Stimulated activated CD4-positive, alpha-beta T cell treated with anti-CD3 and anti-CD28 coated beads, Interleukin-15, amount 100 ng/mL, for 1 hour (primary cell): ENCODE measurements around the gene KRT7.

Experiments used
- DNase-seq, 2 donors: peaks; one replicate each; pipeline ENCODE4 v3.0.0-alpha.2; 2020; ENCODE audit warnings: low read depth in 1 of 2, low spot score in 1 of 2

KRT7 gene

GRCh38 chr12:52211716-52212585 is 21.1 kb upstream of the KRT7 start:
- DNase-seq: no peak

DNA sequence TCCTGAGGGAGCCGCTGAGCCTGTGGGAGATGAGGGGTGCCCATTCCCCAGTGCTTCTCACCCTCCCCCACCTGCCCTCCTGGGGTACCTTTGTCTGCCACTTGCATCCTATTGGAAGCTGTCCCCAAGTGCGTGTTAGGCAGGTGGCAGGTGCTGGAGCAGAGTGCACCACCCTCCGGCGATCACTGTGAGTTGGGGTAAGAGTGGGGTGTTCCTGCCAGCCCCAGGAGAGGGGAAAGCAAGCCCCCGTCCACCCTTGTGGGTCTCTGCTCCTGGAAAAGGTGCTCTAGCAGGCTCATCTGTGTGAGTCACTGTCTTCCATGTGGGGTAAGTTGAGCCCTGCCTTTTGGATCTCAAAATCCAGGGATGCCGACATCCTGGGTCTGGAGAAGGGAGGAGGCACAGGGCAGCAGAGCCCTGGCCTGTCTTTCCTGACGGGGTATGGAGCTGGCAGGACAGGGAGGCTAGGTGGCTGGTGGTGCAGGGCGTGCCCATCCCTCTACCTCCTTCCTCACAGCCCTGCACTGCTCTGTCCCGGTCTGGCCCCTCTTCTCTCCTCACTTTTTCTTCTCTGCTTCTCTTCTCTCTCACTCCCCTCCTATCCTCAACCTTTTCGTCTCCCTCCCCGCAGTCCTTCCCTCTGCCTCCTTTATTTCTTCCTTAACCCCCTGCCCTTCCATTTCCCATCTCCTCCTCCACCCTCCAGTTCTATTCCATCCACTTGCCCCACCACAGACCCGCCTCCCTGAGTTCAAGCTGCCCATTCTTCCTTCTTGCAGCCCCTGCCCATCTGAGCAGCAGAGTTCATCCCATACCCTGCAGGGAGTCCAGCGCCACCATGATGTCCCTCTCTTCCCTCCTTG is 20.1 kb upstream of the KRT7 start:
- DNase-seq: no peak

DNA sequence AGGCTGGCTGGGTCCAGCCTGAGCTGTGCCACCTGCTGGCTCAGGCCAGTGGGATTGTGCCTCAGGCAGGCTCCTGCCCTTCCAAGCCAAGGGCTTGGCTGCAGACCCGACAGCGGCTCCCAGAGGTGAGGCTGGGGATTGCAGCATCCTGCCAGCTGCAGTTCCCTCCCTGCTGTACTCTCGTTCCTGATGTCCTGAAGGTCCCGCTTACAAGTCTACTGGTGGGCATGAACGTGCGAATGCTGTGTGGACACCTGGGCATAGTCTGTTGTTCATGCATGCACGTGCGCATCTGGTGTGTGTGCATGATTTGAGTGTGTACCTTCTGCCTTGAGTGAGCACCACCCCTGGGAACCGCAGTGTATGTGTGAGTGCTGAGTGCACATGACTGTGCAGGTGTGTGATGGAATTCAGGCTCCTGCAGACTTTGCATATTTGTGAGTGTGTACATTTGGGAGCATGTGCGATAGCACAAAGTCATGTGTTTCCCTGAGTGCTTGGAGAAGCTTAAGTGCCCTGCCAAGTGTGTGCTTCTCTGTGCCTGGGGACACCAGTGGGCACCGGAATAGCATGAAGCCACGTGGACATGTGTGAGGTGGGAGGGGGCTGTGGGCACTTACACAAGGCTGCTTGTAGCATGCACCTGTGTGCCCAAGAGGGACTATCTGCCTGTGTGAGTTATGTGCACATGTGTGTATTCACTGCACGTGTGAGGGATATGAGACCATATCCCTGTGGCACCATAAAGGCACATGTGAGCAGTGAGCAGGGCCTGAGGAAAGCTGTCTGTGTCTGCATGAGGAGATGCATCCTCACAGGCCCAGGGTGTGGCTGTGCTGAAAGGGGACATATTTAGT is 19.3 kb upstream of the KRT7 start:
- DNase-seq: peak in 1 of 2 donors; percentile 30

DNA sequence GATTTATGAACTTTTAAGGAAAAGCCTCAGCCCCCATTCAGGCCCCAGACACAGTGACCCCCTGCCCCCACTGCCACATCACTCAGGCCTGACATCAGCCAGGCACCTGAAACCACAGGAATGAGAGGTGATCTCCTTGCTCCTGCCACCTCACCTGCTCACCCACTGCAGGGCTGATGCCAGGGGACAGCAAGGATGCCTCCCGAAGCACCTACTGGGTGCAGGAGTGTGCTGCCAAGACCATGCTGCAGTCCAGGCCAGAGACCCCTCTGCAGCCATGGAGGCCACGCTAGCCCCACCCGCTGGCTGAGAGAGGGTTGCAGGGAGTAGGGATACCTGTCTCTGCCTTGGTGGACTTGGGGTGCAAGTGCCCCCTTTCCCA is 18.6 kb upstream of the KRT7 start:
- no peak for DNase-seq

DNA sequence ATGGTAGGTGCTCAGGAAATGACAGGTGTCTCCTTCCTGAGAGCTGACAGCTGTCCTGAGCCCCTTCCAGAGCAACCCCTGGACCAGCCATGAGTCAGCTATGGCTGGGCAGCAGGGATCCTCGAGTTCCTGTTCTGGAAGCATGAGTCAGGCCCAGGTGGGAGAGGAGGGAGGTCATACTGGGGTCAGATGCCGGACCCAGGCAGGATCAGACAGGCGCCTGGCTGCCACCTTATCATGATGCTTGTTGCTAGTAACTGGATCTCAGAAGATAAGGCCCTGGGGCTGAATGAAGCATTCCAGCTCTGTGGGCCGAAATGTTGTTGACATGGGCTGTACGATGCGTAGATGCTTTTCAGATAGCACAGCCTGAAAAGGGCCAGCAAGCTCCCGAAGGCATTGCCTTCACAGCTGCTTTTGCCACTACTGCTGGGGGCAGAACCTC is 17.4 kb upstream of the KRT7 start:
- no peak for DNase-seq

DNA sequence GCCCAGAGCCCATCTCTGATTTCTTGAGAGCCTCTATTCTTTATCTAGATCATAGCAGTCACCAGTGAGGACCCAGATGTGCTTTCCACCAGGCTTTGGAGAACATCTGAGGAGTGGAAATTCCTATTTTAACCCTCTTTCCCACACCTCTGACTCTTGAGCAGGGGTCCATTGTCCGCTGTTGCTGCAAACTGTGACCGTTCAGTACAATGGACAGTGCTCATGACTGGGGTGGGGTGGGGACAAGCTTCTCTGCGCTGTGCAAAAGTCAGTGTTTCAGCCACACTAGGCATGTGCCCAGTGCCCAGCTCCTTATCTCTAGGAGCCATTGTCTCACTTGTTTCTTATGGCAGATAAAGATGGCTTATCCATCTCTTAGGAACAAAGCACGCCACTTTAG is 16.9 kb upstream of the KRT7 start:
- no peak for DNase-seq

DNA sequence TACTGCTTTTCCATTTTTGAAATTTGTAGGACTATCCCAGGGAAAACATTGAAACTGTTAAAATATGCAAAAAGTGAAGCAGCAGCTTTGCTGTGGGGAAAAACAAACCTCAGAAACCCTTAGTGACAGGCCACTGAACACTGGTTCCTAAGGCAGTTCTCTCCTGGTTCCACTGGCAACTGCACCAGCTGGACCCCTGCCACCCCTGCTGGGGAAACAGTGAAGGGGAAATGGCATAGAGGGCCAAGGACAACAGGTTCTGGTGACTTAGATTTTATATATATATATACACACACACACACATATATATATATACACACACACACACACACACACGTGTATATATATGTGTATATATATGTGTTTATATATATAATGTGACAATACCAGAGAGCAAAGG is 16.2 kb upstream of the KRT7 start:
- DNase-seq: no peak

GRCh38 chr12:52217223-52217622 is 15.8 kb upstream of the KRT7 start:
- no peak for DNase-seq

- DNase-seq: no peak
Measured at GRCh38 chr12:52218001-52218400, 15.0 kb upstream of the KRT7 start.

DNA sequence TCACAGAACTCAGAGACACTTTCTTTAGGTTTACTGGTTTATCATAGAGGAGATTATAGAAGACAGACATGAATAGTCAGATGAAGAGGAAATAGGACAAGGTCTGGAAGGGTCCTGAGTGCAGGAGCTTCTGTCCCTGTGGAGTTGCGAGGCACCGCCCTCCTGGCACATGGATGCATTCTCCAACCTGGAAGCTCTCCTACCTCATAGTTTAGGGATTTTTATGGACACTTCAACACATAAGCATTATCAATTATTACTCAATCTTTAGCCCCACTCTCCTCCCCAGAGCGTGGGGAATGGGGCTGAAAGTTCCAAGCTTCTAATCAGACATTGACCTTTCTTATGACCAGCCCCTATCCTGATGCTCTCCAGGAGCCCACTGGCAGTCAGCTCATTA is 12.6 kb upstream of the KRT7 start:
- no peak for DNase-seq

GRCh38 chr12:52221070-52221781 is 11.8 kb upstream of the KRT7 start:
- no peak for DNase-seq

GRCh38 chr12:52221912-52222457 is 11.1 kb upstream of the KRT7 start:
- peak in 1 of 2 donors; percentile 45 for DNase-seq

DNA sequence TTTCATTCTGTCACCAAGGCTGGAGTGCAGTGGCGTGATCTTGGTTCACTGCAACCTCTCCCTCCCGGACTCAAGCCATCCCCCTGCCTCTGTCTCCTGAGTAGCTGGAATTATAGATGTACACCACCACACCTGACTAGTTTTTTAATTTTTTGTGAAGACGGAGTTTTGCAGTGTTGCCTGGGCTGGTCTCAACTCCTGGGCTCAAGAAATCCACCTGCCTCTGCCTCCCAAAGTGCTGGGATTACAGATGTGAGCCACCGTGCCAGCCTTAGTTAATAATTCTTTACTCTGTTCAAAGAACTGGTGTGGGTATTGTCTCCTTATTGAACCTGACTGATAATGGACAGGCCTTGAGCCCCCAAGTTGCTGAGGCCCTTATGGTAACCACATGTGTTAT is 10.4 kb upstream of the KRT7 start:
- DNase-seq: no peak

- DNase-seq: no peak
Measured at GRCh38 chr12:52223406-52224039, 9.5 kb upstream of the KRT7 start.

- DNase-seq: no peak
Measured at GRCh38 chr12:52224151-52224550, 8.9 kb upstream of the KRT7 start.

- DNase-seq: no peak
Measured at GRCh38 chr12:52225752-52226151, 7.3 kb upstream of the KRT7 start.

DNA sequence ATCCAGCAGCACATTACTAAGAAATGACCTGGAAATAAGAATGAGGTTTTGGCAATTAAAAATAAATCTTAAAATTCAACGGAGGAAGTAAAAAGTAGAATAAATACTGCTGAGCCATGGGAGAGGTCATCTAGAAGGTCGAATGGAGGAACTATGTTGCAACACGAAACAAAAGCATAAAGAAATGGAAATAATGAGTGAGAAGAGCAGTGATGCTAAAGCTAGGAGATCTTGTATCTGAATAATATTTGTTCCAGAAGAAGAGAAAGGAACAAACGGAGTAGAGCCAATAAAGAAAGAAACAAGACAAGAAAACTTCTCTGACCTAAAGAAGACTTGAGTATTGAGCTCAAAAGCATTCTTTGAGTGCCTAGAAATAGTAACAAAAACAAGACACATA is 6.6 kb upstream of the KRT7 start:
- DNase-seq: no peak

DNA sequence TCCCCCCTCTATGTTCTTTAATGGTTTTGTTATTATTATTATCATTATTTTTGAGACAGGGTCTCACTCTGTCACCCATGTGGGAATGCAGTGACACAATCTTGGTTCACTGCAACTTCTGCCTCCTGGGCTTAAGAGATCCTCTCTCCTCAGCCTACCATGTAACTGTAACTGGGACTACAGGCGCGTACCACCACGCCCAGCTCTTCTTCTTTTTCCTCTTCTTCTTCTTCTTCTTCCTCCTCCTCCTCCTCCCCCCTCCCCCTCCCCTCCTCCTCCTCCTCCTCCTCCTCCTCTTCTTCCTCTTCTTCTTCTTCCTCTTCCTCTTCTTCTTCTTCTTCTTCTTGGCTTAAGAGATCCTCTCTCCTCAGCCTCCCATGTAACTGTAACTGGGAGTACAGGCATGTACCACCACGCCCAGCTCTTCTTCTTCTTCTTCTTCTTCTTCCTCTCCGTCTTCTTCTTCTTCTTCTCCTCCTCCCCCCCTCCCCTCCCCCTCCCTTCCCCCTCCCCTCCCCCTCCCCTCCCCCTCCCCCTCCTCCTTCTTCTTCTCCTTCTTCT is 5.4 kb upstream of the KRT7 start:
- no peak for DNase-seq

DNA sequence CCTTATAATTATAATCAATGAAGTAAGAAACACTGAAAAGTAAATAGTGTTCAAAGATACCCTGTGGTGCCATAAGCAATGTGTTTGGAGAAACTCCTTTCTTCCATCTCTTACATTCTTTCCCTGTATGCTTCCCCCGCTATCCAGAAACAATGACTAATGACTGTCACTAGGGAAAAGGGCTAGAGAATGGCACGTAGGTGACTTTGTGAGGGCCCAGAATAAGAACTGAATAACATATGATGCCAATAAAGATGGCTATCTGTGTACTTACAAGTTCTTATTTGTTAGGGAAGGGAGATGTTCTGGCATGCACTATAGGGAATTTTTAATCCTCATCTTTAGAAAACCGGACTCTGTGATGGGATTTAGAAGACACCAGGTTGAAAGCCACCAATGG is 4.7 kb upstream of the KRT7 start:
- DNase-seq: no peak

GRCh38 chr12:52228931-52229330 is 4.1 kb upstream of the KRT7 start:
- no peak for DNase-seq
